Gastroesophageal sphincter (tissue), 4 donors: ENCODE data around the gene KIF21A. TPM values are rescaled to one million over a fixed set of nuclear protein-coding genes. Genes with fewer than 3 reads are reported as not detected.

ENCODE experiments used
- ATAC-seq: fragments of 150-250 bp; one replicate; pipeline ENCODE4 v1.9.1; 2016; ENCODE audit warnings: mild to moderate bottlenecking, moderate library complexity
- H3K27ac ChIP-seq, 4 donors: fragments of 200-600 bp; sonication (generic) in 3 of 4; 1 replicate in 3 of 4; 2 replicates in 1 of 4; pipeline ENCODE4 v1.5.1; 2016 to 2019
- H3K27me3 ChIP-seq: fragments of 200-600 bp; sonication (generic); one replicate; pipeline ENCODE4 v1.5.1; 2019
- H3K36me3 ChIP-seq, 2 donors: fragments of 200-600 bp; sonication (generic); one replicate each; pipeline ENCODE4 v1.5.1; 2019; ENCODE audit warnings: control low read depth in 1 of 2
- H3K4me1 ChIP-seq, 3 donors: fragments of 200-600 bp; sonication (generic); 1 replicate in 2 of 3; 2 replicates in 1 of 3; pipeline ENCODE4 v1.5.1; 2016 to 2019; ENCODE audit warnings: control low read depth in 2 of 3
- H3K4me3 ChIP-seq, 2 donors: fragments of 200-600 bp; sonication (generic); one replicate each; pipeline ENCODE4 v1.5.1; 2019; ENCODE audit warnings: mild to moderate bottlenecking in 1 of 2, moderate library complexity in 1 of 2
- H3K9me3 ChIP-seq, 3 donors: fragments of 200-600 bp; sonication (generic); one replicate each; pipeline ENCODE4 v1.5.1; 2017 to 2019; ENCODE audit warnings: control low read depth in 2 of 3
- CTCF ChIP-seq, 4 experiments: fragments of 200-600 bp in 2 of 4; fragments of 450-650 bp in 2 of 4; sonication (generic) in 1 of 4; IDR thresholded peaks; one replicate each; pipeline ENCODE4 v1.5.1; 2017 to 2019; ENCODE audit warnings: antibody characterized with exemption in 4 of 4, mild to moderate bottlenecking in 2 of 4, moderate library complexity in 2 of 4
- EP300 ChIP-seq: sonication (generic); formaldehyde crosslinking; IDR thresholded peaks from one replicate; pipeline ENCODE4 v1.6.1; 2017; ENCODE audit warnings: antibody characterized with exemption, mild to moderate bottlenecking
- POLR2A ChIP-seq, 2 donors: fragments of 450-650 bp; IDR thresholded peaks; one replicate each; pipeline ENCODE4 v1.6.1; 2017; ENCODE audit warnings: antibody characterized with exemption in 2 of 2, mild to moderate bottlenecking in 2 of 2, moderate library complexity in 1 of 2
- POLR2AphosphoS5 ChIP-seq: sonication (generic); formaldehyde crosslinking; IDR thresholded peaks from one replicate; pipeline ENCODE4 v1.6.1; 2017; ENCODE audit warnings: antibody characterized with exemption
- WGBS, 2 donors: methylation state at CpG; one replicate each; pipeline ENCODE4 v1.1.5; 2018; ENCODE audit warnings: low coverage in 1 of 2; 5-methylcytosine and 5-hydroxymethylcytosine counted together
- total RNA-seq, 4 donors: library from RNA; depleted of rRNA; stranded (reverse); fragments of >200 nt; gene quantifications; one replicate each; pipeline ENCODE4 v1.1.0, GENCODE V29; 2016

KIF21A gene
- total RNA-seq, 4 donors from 2014 or later, result 6.7 to 27.2 (median 10.9) TPM

DNA sequence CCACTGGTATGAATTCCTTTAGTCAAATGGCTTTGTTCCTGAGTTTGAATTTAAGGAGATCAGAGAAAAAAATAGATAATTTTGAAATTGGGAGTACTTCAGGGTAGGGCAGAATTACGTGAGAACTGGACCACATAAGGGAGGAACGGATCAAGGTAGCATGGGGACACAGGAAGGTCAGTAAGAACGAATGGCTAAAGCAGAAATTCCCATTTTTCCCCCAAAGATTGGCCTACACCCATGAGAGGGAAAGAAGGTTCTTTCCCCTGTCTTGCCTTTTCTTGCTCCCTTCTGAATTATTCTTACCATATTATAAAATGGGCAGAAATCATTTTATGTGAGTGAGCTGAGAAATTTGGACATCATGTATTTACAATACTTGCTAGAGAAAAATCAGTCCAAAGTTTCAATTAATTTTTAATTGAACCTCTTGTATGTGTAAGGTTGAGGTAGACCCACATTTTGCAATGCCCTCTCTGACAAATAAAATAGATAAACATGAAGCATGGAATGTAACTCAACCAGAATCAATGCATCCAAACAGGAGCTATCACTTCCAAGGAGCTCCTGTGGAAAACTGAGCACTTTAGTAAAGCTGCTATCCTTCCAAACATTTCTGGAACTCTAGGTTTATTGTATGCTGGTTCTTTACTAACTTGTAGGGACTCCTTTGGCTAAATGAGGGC is 93.8 kb downstream of the KIF21A start:
- WGBS, 2 donors, result 84 to 100% methylated on average over 2 to 3 of the region's 3 CpGs
- Histone ChIP-seq H3K4me1 (no peaks in the 10 kb centered on the region), H3K9me3 (no peaks in the 10 kb centered on the region), H3K4me3 (no peak overlapping the region), H3K36me3 (no peaks in the 10 kb centered on the region), H3K27ac (no peak overlapping the region), H3K27me3 (no peaks in the 10 kb centered on the region)
- no peak for TF ChIP-seq POLR2A (IDR thresholded peaks at IDR 0.05)
- TF ChIP-seq POLR2AphosphoS5, result no peak
- TF ChIP-seq CTCF (IDR thresholded peaks at IDR 0.05), result no peak
- TF ChIP-seq EP300, result no peak
- ATAC-seq, result no peak

DNA sequence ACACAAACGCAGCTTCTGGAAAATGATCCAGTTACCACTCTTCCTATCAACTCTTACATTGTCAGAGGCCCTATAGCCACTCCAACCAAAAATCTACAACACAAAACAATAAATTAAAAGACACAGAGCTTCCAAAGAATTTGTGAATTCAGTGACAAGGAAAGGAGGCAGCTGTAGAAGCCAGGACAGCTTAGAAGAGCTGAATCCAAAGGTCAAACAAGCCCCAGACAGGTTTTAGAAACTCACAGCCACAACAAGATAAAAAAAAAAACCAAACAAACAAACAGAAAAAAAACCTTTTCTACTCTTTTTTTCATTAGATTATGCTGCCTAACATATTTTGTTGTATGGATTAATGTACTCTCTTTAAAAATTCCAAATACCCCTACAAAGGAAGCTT is 94.4 kb downstream of the KIF21A start:
- no peaks in the 10 kb centered on the region for H3K4me1 ChIP-seq
- no peak overlapping the region for H3K27ac ChIP-seq
- H3K27me3 ChIP-seq, result no peaks in the 10 kb centered on the region
- no peak overlapping the region for H3K4me3 ChIP-seq
- WGBS, 2 donors, result 86 to 100% methylated on average over 1 of the region's 1 CpG
- H3K9me3 ChIP-seq, result no peaks in the 10 kb centered on the region
- no peak for ATAC-seq
- H3K36me3 ChIP-seq, result no peaks in the 10 kb centered on the region
- TF ChIP-seq POLR2AphosphoS5, result no peak
- TF ChIP-seq EP300, result no peak
- no peak for TF ChIP-seq CTCF (IDR thresholded peaks at IDR 0.05)
- TF ChIP-seq POLR2A (IDR thresholded peaks at IDR 0.05), result no peak

- WGBS, 2 donors, result 86% methylated on average over 2 of the region's 2 CpGs
- Histone ChIP-seq H3K9me3 (no peaks in the 10 kb centered on the region), H3K36me3 (peaks cover 0 to 8% of the 10 kb centered on the region in 2 donors), H3K27me3 (no peaks in the 10 kb centered on the region), H3K4me1 (no peaks in the 10 kb centered on the region), H3K27ac (no peak overlapping the region), H3K4me3 (no peak overlapping the region)
- ATAC-seq, result no peak
- TF ChIP-seq EP300 (no peak), CTCF (IDR thresholded peaks at IDR 0.05) (no peak), POLR2AphosphoS5 (no peak), POLR2A (IDR thresholded peaks at IDR 0.05) (no peak)
These were observed 98.0 kb downstream of the KIF21A start for GRCh38 chr12:39344926-39345325.

GRCh38 chr12:39343665-39344064 is 99.3 kb downstream of the KIF21A start:
- H3K27ac ChIP-seq, result no peak overlapping the region
- no peak for TF ChIP-seq EP300
- no peak for TF ChIP-seq POLR2AphosphoS5
- no peak for TF ChIP-seq CTCF (IDR thresholded peaks at IDR 0.05)
- no peak for TF ChIP-seq POLR2A (IDR thresholded peaks at IDR 0.05)
- no peaks in the 10 kb centered on the region for H3K4me1 ChIP-seq
- peaks cover 0 to 11% of the 10 kb centered on the region in 2 donors for H3K36me3 ChIP-seq
- no peak for ATAC-seq
- no peaks in the 10 kb centered on the region for H3K9me3 ChIP-seq
- 76 to 85% methylated on average over 3 to 4 of the region's 4 CpGs for WGBS, 2 donors
- no peak overlapping the region for H3K4me3 ChIP-seq
- H3K27me3 ChIP-seq, result no peaks in the 10 kb centered on the region

DNA sequence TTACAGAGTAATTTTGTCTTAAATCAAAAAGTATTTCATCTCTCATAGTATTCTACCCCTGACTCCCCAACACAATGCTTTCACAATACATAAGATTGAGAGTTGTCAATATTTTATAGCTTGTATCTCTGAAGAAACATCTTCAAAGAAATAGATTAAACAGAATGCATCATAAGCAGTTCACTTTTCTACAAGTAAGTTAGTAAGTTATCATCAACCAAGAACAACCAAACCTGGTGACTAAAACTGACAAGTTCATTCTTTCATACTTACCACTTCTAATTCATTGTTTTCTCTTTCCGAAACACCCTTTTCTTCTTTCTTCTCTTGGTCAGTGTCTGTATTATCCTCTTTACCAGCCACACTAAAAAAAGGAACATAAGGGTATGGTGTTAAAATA is 101.2 kb downstream of the KIF21A start:
- no peak for ATAC-seq
- Histone ChIP-seq H3K4me3 (no peak overlapping the region), H3K36me3 (peaks cover 0 to 14% of the 10 kb centered on the region in 2 donors), H3K4me1 (no peaks in the 10 kb centered on the region), H3K9me3 (no peaks in the 10 kb centered on the region), H3K27ac (no peak overlapping the region), H3K27me3 (no peaks in the 10 kb centered on the region)
- WGBS, 2 donors, result 100% methylated on average over 1 of the region's 1 CpG; no CpG with 5 or more reads in 1 of the 2 donors
- no peak for TF ChIP-seq POLR2AphosphoS5
- no peak for TF ChIP-seq EP300
- TF ChIP-seq CTCF (IDR thresholded peaks at IDR 0.05), result no peak
- TF ChIP-seq POLR2A (IDR thresholded peaks at IDR 0.05), result no peak
